Esophagus mucosa (tissue), 1 donor: ENCODE data around the gene DUOX1. TPM values are rescaled to one million over a fixed set of nuclear protein-coding genes. Genes with fewer than 3 reads are reported as not detected.
A peak's percentile ranks its signal among the peaks of the same experiment; 100 is the strongest.

ENCODE experiments used
- ATAC-seq: fragments of 200-7000 bp; cut with Tn5 transposase; one replicate; pipeline ENCODE4 v1.9.1; 2020
- total RNA-seq: library from RNA; stranded (reverse); gene quantifications from one replicate; pipeline ENCODE4 v1.2.4, GENCODE V29; 2023
- donor health status: DM: yes; HTN: yes; CAD: no.

Gene DUOX1
- total RNA-seq, 1 donor from 2014 or later: 114 TPM

GRCh38 chr15:45106002-45106790 lies 23.6 kb upstream of the DUOX1 start:
- ATAC-seq: no peak

DNA sequence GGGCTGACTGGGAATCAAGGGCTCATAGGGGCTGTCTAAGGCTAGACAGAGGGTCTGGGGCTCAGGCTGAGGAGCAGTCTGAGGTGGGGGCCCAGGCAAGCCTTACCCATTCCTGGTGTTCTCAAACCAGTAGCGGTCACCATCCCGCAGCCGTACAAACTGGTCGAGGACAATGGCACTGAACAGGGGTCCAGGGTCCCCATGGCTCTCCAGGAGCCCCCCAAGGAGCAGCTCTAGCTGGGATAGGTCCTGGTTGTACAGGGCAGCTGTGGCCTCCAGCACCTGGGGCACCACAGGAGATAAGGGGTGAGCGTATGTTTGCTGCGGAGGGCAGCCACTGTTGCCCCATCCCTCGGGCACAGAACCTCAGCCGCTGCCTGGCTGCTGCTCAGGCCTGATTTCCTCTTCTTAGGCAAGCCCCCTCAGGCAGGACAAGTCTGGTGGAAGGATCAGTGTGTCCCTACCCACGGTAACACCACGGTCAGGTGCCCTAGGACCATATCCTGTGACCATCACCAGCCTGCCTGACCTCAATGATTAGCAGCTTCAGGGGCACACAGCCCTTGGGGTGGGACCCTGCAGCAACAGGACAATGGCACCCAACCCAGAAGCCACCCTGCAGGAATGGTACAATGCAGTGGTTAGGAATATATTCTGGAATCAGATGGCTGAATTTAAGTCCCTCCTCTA lies 21.7 kb upstream of the DUOX1 start:
- no peak for ATAC-seq

- ATAC-seq: no peak
Observed at GRCh38 chr15:45110256-45110820, 19.5 kb upstream of the DUOX1 start.

DNA sequence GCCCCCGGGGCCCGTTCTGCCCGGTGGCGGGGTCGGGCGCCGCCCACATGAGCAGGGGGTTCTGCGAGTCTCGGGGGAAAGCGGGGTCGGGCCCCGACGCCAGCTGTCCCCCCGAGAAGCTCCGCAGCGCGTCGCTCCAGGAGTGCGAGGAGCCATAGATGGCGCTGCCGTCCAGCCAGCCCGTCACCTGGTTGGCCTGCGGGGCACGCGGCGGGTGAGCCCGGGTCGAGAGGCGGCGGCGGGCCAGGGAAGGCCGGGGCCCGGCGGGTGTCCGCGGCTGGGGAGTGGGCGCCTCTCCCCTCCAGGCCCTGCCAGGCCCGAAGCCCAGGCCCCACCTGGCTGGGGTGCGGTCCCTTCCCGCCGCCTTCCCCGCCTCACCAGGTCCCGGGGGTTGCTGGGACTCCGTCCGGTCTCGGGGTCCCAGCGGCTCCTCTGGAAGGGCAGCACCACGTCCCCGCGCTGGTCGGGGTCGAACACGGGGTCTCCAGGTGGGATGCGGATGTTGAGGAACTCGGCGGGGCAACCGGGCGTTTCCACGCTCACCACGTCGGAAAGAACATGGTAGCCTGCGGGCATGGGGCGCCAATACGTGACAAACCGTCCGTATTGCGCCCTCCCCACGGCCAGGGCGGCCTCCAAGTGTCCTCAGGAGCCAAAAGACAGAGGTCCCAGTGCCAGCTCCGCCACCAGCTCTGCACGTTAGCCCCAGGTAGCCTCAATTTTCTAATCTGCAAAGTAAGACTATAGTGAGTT lies 18.2 kb upstream of the DUOX1 start:
- peak; percentile 1 for ATAC-seq

GRCh38 chr15:45112143-45112590 lies 17.6 kb upstream of the DUOX1 start:
- ATAC-seq: no peak

DNA sequence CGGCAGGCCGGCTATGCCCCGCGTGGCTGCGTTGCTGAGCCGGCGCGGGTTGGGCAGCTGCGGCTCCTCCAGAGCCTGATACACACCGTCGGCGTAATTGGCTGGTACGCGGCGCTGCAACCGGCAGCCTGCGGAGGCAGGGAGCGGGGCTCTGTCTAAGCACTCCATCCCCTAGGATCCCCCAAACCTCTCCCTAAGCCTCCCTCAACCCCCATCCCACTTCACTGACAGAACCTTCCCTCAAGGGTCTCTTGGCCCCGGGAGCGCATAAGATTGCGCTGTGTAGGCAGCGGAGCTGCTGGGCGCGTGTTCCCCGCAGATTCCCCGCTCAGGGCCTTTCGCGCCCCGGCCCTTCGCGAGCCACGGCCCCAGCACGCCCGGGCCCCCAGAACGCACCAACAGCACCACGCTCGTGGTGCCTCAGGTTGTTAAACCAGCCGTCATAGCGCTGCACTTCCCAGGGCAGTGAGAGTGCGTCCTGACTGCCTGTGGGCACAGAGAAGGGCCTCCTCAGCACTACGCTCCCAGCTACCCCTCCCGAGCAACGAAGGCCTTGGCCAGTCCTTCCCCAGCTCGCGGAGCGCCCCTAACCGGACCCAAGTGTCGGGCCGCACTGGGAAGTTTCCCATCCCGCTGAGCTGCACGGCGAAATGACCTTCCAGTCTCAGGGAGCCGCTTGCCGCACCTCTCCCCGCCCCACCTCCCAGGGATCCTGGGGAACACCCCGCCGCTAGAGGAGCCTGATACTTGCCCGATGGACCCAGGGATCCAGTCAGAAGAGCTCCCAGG lies 17.0 kb upstream of the DUOX1 start:
- ATAC-seq: peak; percentile 24

DNA sequence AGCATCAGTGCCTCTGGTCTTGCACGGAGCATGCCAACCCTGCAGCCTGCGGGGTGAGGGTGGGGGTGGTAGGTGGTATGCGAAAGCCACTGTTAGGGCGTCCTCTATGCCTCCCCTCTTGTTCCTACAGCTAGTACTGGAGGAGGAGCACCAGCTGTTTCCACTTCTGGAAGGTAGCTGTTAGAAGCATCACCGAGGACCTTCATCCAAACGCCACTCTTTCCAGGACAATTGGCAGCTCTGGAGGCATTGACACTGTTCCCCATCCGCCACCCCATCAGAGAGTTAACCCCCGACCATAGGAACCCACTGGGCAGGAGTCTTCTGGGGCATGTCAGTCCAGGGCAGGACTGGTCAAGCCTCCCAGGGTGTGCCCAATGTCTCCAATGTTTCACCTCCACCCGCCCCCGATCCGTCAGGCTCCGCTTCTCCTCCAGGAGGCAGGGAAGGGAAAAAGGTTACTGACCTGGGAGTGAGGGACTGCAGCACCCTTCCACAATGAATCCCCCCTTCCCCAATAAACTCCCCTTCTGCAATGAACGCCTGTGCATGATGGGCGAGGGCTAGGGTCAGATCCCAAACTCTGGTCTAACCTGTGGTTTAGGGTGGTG lies 16.3 kb upstream of the DUOX1 start:
- no peak for ATAC-seq

- ATAC-seq: peak; percentile 46
Observed at GRCh38 chr15:45114076-45114750, 15.6 kb upstream of the DUOX1 start, which contains the start of the genes DUOX2 and DUOXA2. Gene DUOX2, minus strand, starts transcription at chr15:45114172. Its CDS starts 761 bp downstream, at chr15:45113411. Gene DUOXA2, plus strand, starts transcription at chr15:45114326. Its CDS starts 280 bp downstream, at chr15:45114606.

GRCh38 chr15:45114751-45115085 lies 15.1 kb upstream of the DUOX1 start:
- ATAC-seq: peak; percentile 2

- no peak for ATAC-seq
Observed at GRCh38 chr15:45115312-45115820, 14.4 kb upstream of the DUOX1 start.

DNA sequence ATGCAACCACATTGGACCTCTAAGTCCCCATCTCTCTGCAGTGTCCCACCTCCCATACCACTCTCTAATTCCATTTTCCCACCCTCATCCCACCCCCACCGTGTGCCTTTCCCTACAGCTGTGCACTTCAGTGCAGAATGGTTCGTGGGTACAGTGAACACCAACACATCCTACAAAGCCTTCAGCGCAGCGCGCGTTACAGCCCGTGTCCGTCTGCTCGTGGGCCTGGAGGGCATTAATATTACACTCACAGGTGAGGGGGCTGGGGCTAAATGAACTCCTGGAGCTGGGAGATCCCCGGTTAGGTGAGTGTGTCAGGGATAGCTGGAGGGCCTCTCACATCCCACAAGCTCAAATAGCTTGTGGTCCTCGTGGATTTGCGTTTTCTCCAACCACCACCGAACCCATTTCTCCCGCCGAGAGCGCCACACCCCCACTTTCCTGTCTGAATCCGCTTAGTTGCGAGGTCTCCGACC lies 13.8 kb upstream of the DUOX1 start:
- ATAC-seq: no peak

GRCh38 chr15:45116482-45117307 lies 13.1 kb upstream of the DUOX1 start:
- no peak for ATAC-seq

- ATAC-seq: no peak
Observed at GRCh38 chr15:45117308-45118130, 12.3 kb upstream of the DUOX1 start.

GRCh38 chr15:45118131-45118588 lies 11.6 kb upstream of the DUOX1 start:
- ATAC-seq: peak; percentile 65

DNA sequence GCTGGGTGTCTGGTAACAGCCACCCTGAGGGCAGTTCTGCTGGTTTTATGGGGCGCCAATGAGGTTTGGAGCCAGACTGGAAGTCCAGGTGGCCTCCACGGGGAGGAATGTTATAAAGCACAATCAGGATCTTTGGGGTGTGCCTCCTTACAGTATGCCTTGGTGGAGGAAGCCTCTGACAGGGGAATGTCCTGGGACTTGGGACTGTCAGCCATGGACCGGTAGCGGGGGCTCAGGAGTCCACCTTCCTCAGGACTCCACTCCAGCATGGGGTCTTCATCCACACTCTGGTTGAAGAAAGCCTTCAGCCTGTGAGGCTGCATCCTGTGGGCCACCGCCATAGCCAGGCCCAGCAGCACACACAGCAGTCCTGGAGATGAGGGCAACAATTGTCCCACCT lies 10.8 kb upstream of the DUOX1 start:
- no peak for ATAC-seq

- no peak for ATAC-seq
Observed at GRCh38 chr15:45120081-45120972, 9.5 kb upstream of the DUOX1 start.

DNA sequence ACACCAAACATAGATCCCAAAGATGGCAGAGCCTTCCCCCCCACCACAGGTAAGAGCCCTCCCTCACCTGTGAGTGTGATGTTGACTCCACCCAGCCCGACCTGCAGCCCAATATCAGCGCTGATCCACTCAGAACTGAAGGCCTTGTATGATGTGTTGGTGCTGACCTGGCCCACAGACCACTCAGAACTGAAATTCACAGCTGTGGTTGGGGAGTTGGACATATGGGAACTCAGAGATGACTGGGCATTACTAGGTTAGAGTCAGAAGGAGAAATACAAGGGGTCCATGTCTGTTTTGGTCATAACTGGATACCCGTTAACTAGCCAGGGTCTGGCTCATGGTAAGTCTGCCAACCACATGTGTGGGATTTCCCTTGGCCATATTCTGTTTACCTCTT lies 8.8 kb upstream of the DUOX1 start:
- ATAC-seq: no peak
